H9 (cell line): ENCODE results near the gene PGLYRP2. TPM values are rescaled to one million over a fixed set of nuclear protein-coding genes. Genes with fewer than 3 reads are reported as not detected.

Experiments used
- DNase-seq: peaks from one replicate; pipeline ENCODE4 v3.0.0-alpha.2; 2017
- H2AFZ ChIP-seq: one replicate; pipeline ENCODE4 v1.6.1; 2013; ENCODE audit warnings: mild to moderate bottlenecking, low read length, control low read depth, moderate library complexity
- H2AK5ac ChIP-seq: 2 replicates; pipeline ENCODE4 v1.6.1; 2013; ENCODE audit warnings: low read length, control low read depth, mixed read lengths; ENCODE audit not compliant: insufficient read length
- H2BK120ac ChIP-seq: one replicate; pipeline ENCODE4 v1.6.1; 2013; ENCODE audit warnings: low read depth, mild to moderate bottlenecking, low read length, control low read depth, inconsistent platforms; ENCODE audit not compliant: poor library complexity, severe bottlenecking
- H2BK12ac ChIP-seq: 2 replicates; pipeline ENCODE4 v1.6.1; 2013; ENCODE audit warnings: low read length, control low read depth, mixed read lengths, low read depth; ENCODE audit not compliant: insufficient read length
- H2BK15ac ChIP-seq: 2 replicates; pipeline ENCODE4 v1.6.1; 2013; ENCODE audit warnings: low read depth, low read length, control low read depth
- H2BK20ac ChIP-seq: one replicate; pipeline ENCODE4 v1.6.1; 2013; ENCODE audit warnings: low read depth, mild to moderate bottlenecking, low read length, control low read depth, inconsistent platforms; ENCODE audit not compliant: poor library complexity, severe bottlenecking
- H2BK5ac ChIP-seq: 2 replicates; pipeline ENCODE4 v1.6.1; 2013; ENCODE audit warnings: low read length, control low read depth, mixed read lengths; ENCODE audit not compliant: insufficient read length
- H3K14ac ChIP-seq: 2 replicates; pipeline ENCODE4 v1.6.1; 2013; ENCODE audit warnings: low read length, control low read depth; ENCODE audit not compliant: insufficient read depth
- H3K18ac ChIP-seq: 2 replicates; pipeline ENCODE4 v1.6.1; 2013; ENCODE audit warnings: low read depth, mild to moderate bottlenecking, mixed read lengths, low read length, control low read depth; ENCODE audit not compliant: insufficient read length
- H3K23ac ChIP-seq: 2 replicates; pipeline ENCODE4 v1.6.1; 2013; ENCODE audit warnings: low read length, control low read depth, mixed read lengths, low read depth; ENCODE audit not compliant: insufficient read length
- H3K23me2 ChIP-seq: 2 replicates; pipeline ENCODE4 v1.6.1; 2013; ENCODE audit warnings: low read depth, mild to moderate bottlenecking, mixed read lengths, low read length, control low read depth; ENCODE audit not compliant: insufficient read length, poor library complexity, severe bottlenecking
- H3K27ac ChIP-seq: 2 replicates; pipeline ENCODE4 v1.5.1; 2013; ENCODE audit warnings: low read length, control low read depth, mixed read lengths, low read depth; ENCODE audit not compliant: insufficient read length
- H3K27me3 ChIP-seq: 2 replicates; pipeline ENCODE4 v1.6.1; 2013; ENCODE audit warnings: low read length, control low read depth, inconsistent platforms; ENCODE audit not compliant: insufficient read depth
- H3K4ac ChIP-seq: 2 replicates; pipeline ENCODE4 v1.6.1; 2013; ENCODE audit warnings: low read depth, mild to moderate bottlenecking, control low read depth, inconsistent platforms, low read length, moderate library complexity
- H3K4me1 ChIP-seq: 2 replicates; pipeline ENCODE4 v1.6.1; 2013; ENCODE audit warnings: low read length, control low read depth, inconsistent platforms; ENCODE audit not compliant: insufficient read depth
- H3K4me2 ChIP-seq: 2 replicates; pipeline ENCODE4 v1.6.1; 2013; ENCODE audit warnings: low read length, control low read depth, mixed read lengths; ENCODE audit not compliant: insufficient read length, insufficient read depth
- H3K56ac ChIP-seq: 2 replicates; pipeline ENCODE4 v1.6.1; 2013; ENCODE audit warnings: low read depth, mild to moderate bottlenecking, mixed read lengths, low read length, control low read depth; ENCODE audit not compliant: insufficient read length
- H3K79me1 ChIP-seq: 2 replicates; pipeline ENCODE4 v1.6.1; 2013; ENCODE audit warnings: low read depth, mild to moderate bottlenecking, moderate library complexity, low read length, control low read depth, inconsistent platforms; ENCODE audit not compliant: insufficient read depth, poor library complexity, severe bottlenecking
- H3K79me2 ChIP-seq: 2 replicates; pipeline ENCODE4 v1.6.1; 2013; ENCODE audit warnings: low read length, control low read depth, inconsistent platforms; ENCODE audit not compliant: insufficient read depth
- H3K9ac ChIP-seq: 2 replicates; pipeline ENCODE4 v1.6.1; 2013; ENCODE audit warnings: low read length, control low read depth, mixed read lengths; ENCODE audit not compliant: insufficient read length; ENCODE audit errors: extremely low read depth
- H3K9me3 ChIP-seq: one replicate; pipeline ENCODE4 v1.6.1; 2013; ENCODE audit warnings: low read depth, low read length, inconsistent platforms; ENCODE audit not compliant: control insufficient read depth
- H3T11ph ChIP-seq: one replicate; pipeline ENCODE4 v1.6.1; 2013; ENCODE audit warnings: mild to moderate bottlenecking, low read length, control low read depth, inconsistent platforms
- H4K20me1 ChIP-seq: one replicate; pipeline ENCODE4 v1.6.1; 2013; ENCODE audit not compliant: control insufficient read depth, insufficient read length, insufficient read depth
- H4K5ac ChIP-seq: 2 replicates; pipeline ENCODE4 v1.6.1; 2013; ENCODE audit warnings: low read depth, mild to moderate bottlenecking, mixed read lengths, low read length, control low read depth; ENCODE audit not compliant: insufficient read length
- H4K8ac ChIP-seq: replicated peaks from 2 replicates; pipeline ENCODE4 v1.6.1; 2013; ENCODE audit warnings: low read length, control low read depth, mixed read lengths, low read depth; ENCODE audit not compliant: insufficient read length
- H4K91ac ChIP-seq: 2 replicates; pipeline ENCODE4 v1.6.1; 2013; ENCODE audit warnings: low read depth, mild to moderate bottlenecking, moderate library complexity, mixed read lengths, low read length, control low read depth; ENCODE audit not compliant: insufficient read length
- H3K27ac Mint-ChIP-seq, 3 experiments: 2 replicates in 2 of 3; 3 replicates in 1 of 3; pipeline ENCODE4 v1.8.0; 2020 to 2021; ENCODE audit warnings: mixed read lengths in 3 of 3, mild to moderate bottlenecking in 1 of 3, moderate library complexity in 1 of 3
- H3K27me3 Mint-ChIP-seq: 2 replicates; pipeline ENCODE4 v1.8.0; 2021; ENCODE audit warnings: low read depth, mild to moderate bottlenecking, moderate library complexity, mixed read lengths
- H3K36me3 Mint-ChIP-seq, 3 experiments: 2 replicates in 2 of 3; 3 replicates in 1 of 3; pipeline ENCODE4 v1.8.0; 2020 to 2021; ENCODE audit warnings: low read depth in 3 of 3, mixed read lengths in 3 of 3; ENCODE audit not compliant: insufficient read depth in 1 of 3
- H3K4me1 Mint-ChIP-seq, 2 experiments: 2 replicates each; pipeline ENCODE4 v1.8.0; 2020; ENCODE audit warnings: mixed read lengths in 2 of 2
- H3K4me3 Mint-ChIP-seq, 2 experiments: 2 replicates in 1 of 2; 3 replicates in 1 of 2; pipeline ENCODE4 v1.8.0; 2020 to 2021; ENCODE audit warnings: mild to moderate bottlenecking in 2 of 2, mixed read lengths in 2 of 2, moderate library complexity in 1 of 2
- H3K9me3 Mint-ChIP-seq, 2 experiments: 2 replicates in 1 of 2; 3 replicates in 1 of 2; pipeline ENCODE4 v1.8.0; 2020; ENCODE audit warnings: mild to moderate bottlenecking in 2 of 2, mixed read lengths in 2 of 2, moderate library complexity in 1 of 2
- WGBS: extraction: QIAGEN DNeasy Blood & Tissue Kit; methylation state at CpG from one replicate; pipeline ENCODE4 v1.1.7; 2013; ENCODE audit warnings: missing lambda C conversion rate, low lambda C conversion rate, mixed read lengths; ENCODE audit not compliant: insufficient read length; ENCODE audit errors: extremely low coverage; 5-methylcytosine and 5-hydroxymethylcytosine counted together
- total RNA-seq: library from RNA; stranded (reverse); gene quantifications from 2 replicates; pipeline ENCODE4 v1.2.1, GENCODE V29; 2021
- TF ChIP-seq, protein P1 (sequence below): fragments of 200-600 bp; sonication (generic); conservative IDR thresholded peaks from 3 replicates; pipeline ENCODE4 v1.8.0; 2021; ENCODE audit warnings: antibody characterized with exemption, mild to moderate bottlenecking

The PGLYRP2 gene
- total RNA-seq, 1 experiment from 2014 or later = not detected

DNA sequence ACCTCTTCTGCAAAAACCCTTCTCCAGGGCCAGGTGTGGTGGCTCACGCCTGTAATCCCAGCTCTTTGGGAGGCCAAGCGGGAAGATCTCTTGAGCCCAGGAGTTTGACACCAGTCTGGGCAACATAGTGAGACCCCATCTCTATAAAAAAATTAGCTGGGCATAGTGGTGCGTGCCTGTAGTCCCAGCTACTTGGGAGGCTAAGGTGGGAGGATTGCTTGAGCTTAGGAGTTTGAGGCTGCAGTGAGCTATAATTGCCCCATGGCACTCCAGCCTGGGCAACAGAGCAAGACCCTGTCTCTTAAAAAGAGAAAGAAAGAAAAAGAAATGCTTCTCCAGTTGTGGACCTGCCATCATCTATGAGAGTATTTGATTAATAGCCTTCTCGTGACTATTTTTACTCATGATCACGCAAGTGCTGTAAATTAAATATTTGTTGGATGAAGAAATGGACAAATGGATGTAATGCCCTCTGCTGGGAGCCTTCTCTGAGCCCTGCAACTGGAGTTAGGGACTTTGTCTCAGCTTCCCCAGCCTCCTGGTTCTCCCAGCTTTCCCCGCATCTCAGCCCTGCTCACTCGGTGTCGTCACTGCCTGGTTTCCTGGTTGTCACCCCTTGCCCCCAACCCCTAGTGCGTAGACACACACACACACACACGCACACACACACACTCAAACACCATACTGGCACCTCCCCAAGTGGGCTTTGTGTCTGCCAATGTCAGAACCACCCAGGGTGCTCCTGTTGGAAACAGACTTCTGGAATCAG, 41.8 kb downstream of the PGLYRP2 start:
- Histone ChIP-seq H3K18ac (no peak overlapping the region), H2BK5ac (no peak overlapping the region), H4K8ac (no peak overlapping the region), H2BK120ac (no peak overlapping the region), H3K4me2 (no peak overlapping the region), H2AK5ac (no peak overlapping the region), H3K27me3 (no peaks in the 10 kb centered on the region), H3K4me1 (no peaks in the 10 kb centered on the region), H3K4ac (no peak overlapping the region), H3K9me3 (no peaks in the 10 kb centered on the region), H4K5ac (no peak overlapping the region), H3K56ac (no peak overlapping the region), H4K20me1 (no peaks in the 10 kb centered on the region), H3T11ph (no peak overlapping the region), H3K14ac (no peak overlapping the region), H3K23ac (no peak overlapping the region), H3K79me2 (no peaks in the 10 kb centered on the region), H3K9ac (no peak overlapping the region), H3K27ac (no peak overlapping the region), H2BK15ac (no peak overlapping the region), H2BK12ac (no peak overlapping the region), H4K91ac (no peak overlapping the region), H2BK20ac (no peak overlapping the region), H3K23me2 (peaks cover 9% of the 10 kb centered on the region), H2AFZ (no peak overlapping the region), H3K79me1 (no peaks in the 10 kb centered on the region)
- TF ChIP-seq, protein P1, sequence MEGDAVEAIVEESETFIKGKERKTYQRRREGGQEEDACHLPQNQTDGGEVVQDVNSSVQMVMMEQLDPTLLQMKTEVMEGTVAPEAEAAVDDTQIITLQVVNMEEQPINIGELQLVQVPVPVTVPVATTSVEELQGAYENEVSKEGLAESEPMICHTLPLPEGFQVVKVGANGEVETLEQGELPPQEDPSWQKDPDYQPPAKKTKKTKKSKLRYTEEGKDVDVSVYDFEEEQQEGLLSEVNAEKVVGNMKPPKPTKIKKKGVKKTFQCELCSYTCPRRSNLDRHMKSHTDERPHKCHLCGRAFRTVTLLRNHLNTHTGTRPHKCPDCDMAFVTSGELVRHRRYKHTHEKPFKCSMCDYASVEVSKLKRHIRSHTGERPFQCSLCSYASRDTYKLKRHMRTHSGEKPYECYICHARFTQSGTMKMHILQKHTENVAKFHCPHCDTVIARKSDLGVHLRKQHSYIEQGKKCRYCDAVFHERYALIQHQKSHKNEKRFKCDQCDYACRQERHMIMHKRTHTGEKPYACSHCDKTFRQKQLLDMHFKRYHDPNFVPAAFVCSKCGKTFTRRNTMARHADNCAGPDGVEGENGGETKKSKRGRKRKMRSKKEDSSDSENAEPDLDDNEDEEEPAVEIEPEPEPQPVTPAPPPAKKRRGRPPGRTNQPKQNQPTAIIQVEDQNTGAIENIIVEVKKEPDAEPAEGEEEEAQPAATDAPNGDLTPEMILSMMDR = no peak
- no peaks in the 10 kb centered on the region for H3K27me3 Mint-ChIP-seq
- no peak overlapping the region for H3K4me3 Mint-ChIP-seq
- H3K9me3 Mint-ChIP-seq = no peaks in the 10 kb centered on the region
- WGBS = no CpG with 5 or more reads among the region's 10 CpGs
- peak overlapping the region in 1 of 3 experiments; percentile 48; a peak in 1 of 7 replicates for H3K27ac Mint-ChIP-seq
- H3K4me1 Mint-ChIP-seq = peaks cover 6 to 8% of the 10 kb centered on the region in 2 experiments
- H3K36me3 Mint-ChIP-seq = no peaks in the 10 kb centered on the region
- no peak for DNase-seq
